GM21529 (cell line): Measurements from ENCODE around the gene SLC7A7.
"Not testable (repeated sequence)": the region's sequence is repeated elsewhere in the genome, so short reads cannot be mapped to it uniquely, and the experiment has no call there.

Experiments
- ATAC-seq: cut with Tn5 transposase; IDR thresholded peaks from one replicate; pipeline ENCODE4 v1.9.1; 2021; ENCODE audit not compliant: unreplicated experiment

The SLC7A7 gene

GRCh38 chr14:22844221-22845102 is 29.2 kb upstream of the SLC7A7 start:
- ATAC-seq = no peak

GRCh38 chr14:22843123-22843925 is 28.1 kb upstream of the SLC7A7 start:
- ATAC-seq = no peak

- no peak for ATAC-seq
Observed at GRCh38 chr14:22842211-22843122, 27.2 kb upstream of the SLC7A7 start.

- ATAC-seq = no peak
Observed at GRCh38 chr14:22841769-22842168, 26.5 kb upstream of the SLC7A7 start.

GRCh38 chr14:22841311-22841710 is 26.1 kb upstream of the SLC7A7 start:
- no peak for ATAC-seq

GRCh38 chr14:22839159-22839779 is 24.0 kb upstream of the SLC7A7 start:
- no peak for ATAC-seq

GRCh38 chr14:22838631-22839041 is 23.4 kb upstream of the SLC7A7 start:
- ATAC-seq = no peak

GRCh38 chr14:22837750-22838538 is 22.7 kb upstream of the SLC7A7 start:
- no peak for ATAC-seq

- ATAC-seq = no peak
Observed at GRCh38 chr14:22837114-22837749, 22.0 kb upstream of the SLC7A7 start.

- ATAC-seq = no peak
Observed at GRCh38 chr14:22836301-22837113, 21.3 kb upstream of the SLC7A7 start, which contains the start of gene MMP14. Gene MMP14 (plus strand): TSS chr14:22836585. CDS start chr14:22836818, 233 bp downstream.

GRCh38 chr14:22835505-22835904 is 20.3 kb upstream of the SLC7A7 start:
- ATAC-seq = no peak

- no peak for ATAC-seq
Observed at GRCh38 chr14:22830443-22831010, 15.3 kb upstream of the SLC7A7 start.

- peak; percentile 85 for ATAC-seq
Observed at GRCh38 chr14:22829661-22830442, 14.6 kb upstream of the SLC7A7 start, which contains the start of gene MRPL52. Gene MRPL52 (plus strand): TSS chr14:22829887. CDS start chr14:22829913, 26 bp downstream.

- not testable (repeated sequence) for ATAC-seq
Observed at GRCh38 chr14:22829076-22829660, 13.9 kb upstream of the SLC7A7 start.

GRCh38 chr14:22824711-22825359 is 9.6 kb upstream of the SLC7A7 start:
- ATAC-seq = no peak

- ATAC-seq = peak; percentile 57
Observed at GRCh38 chr14:22822571-22823098, 7.4 kb upstream of the SLC7A7 start.
